SK-N-MC (cell line): Measurements from ENCODE around the gene RNF17.

Source experiments
- EZH2 ChIP-seq: fragments of 200-600 bp; sonication (generic); IDR thresholded peaks from one replicate; pipeline ENCODE4 v1.6.1; 2017; ENCODE audit warnings: antibody characterized with exemption
- POLR2AphosphoS5 ChIP-seq: IDR thresholded peaks from 2 replicates; pipeline ENCODE4 v1.6.1; 2012; ENCODE audit warnings: mild to moderate bottlenecking, low read depth, low read length, borderline replicate concordance

DNA sequence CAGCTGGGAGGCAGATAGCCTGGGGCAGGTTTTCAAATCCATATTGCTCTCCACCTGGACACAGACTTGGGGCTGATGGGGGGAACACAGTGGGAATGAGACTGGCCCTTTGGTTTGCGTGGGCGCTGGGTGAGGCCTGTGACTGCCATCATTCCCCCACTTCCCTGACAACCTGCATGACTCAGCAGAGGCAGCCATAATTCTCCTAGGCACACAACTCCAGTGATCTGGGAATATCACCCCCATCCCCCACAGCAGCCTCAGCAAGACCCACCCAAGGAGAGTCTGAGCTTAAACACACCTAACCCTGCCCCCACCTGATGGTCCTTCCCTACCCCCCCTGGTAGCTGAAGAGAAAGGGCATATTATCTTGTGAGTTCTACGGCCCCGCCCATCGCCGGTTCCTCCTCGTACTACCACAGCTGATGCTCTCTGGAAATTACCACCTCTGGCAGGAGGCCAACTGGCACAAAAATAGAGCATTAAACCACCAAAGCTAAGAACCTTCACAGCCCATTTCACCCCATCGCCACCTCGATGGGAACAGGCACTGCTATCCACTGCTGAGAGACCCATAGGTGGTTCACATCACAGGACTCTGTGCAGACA, 71.0 kb downstream of the RNF17 start:
- no peak for TF ChIP-seq EZH2
- TF ChIP-seq POLR2AphosphoS5, result no peak
